Sigmoid colon (tissue), 4 donors: ENCODE data around the gene ANAPC4.

Experiments used
- CTCF ChIP-seq, 4 experiments: fragments of 450-650 bp in 3 of 4; fragments of 200-600 bp in 1 of 4; IDR thresholded peaks; one replicate each; pipeline ENCODE4 v1.5.1; 2016 to 2019; ENCODE audit warnings: antibody characterized with exemption in 4 of 4, mild to moderate bottlenecking in 3 of 4, moderate library complexity in 2 of 4
- POLR2A ChIP-seq, 2 donors: fragments of 450-650 bp; IDR thresholded peaks; one replicate each; pipeline ENCODE4 v1.6.1; 2016; ENCODE audit warnings: antibody characterized with exemption in 2 of 2, mild to moderate bottlenecking in 2 of 2, moderate library complexity in 2 of 2
- POLR2AphosphoS5 ChIP-seq, 4 donors: sonication (generic); formaldehyde crosslinking; IDR thresholded peaks; one replicate each; pipeline ENCODE4 v1.6.1; 2017; ENCODE audit warnings: antibody characterized with exemption in 4 of 4

DNA sequence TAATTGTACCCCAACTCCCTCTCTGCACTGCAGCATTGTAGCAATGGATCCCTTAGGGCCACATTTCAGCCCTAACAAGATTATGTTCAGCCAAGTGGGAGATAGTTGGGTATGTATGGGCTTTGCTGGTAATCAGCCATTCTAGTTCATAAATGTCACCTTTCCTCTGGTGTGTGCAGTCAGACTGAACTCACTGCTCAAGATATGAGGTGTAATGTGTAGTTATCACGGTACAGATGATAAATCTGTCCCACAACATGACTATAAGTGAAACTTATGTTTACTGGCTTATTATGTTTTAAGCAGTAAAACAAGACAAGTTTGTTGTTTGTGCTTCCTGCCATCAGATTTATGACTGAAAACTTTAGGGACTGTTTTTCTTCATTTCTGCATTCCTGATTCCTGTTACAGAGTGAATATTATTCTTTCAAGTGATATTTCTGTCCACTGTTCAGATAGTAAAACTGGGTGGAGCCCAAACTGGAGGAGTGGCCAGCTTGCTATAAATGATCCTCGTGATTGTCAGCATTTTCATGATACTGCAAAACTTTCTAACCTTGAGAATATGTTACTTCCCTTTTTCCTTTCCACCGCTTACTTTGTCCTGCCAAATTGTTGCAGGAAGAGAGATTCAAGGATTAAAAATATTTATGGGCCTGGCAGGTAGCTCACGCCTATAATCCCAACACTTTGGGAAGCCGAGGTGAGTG, 44.9 kb downstream of the ANAPC4 start:
- TF ChIP-seq POLR2A (IDR thresholded peaks at IDR 0.05) (no peak), CTCF (IDR thresholded peaks at IDR 0.05) (no peak), POLR2AphosphoS5 (IDR thresholded peaks at IDR 0.05) (no peak)
